WERI-Rb-1 (cell line): ENCODE measurements around the gene TMC8.
A peak's percentile ranks its signal among the peaks of the same experiment; 100 is the strongest.

Source experiments
- DNase-seq: peaks from one replicate; pipeline ENCODE4 v3.0.0-alpha.2; 2020
- H3K27ac ChIP-seq: fragments of 250-450 bp; sonication (Bioruptor Pico); 2 replicates; pipeline ENCODE4 v1.5.1; 2020; ENCODE audit warnings: mild to moderate bottlenecking, moderate library complexity
- H3K27me3 ChIP-seq: fragments of 250-450 bp; sonication (Bioruptor Pico); 2 replicates; pipeline ENCODE4 v1.5.1; 2021; ENCODE audit warnings: mild to moderate bottlenecking, low read depth, moderate library complexity; ENCODE audit not compliant: insufficient read depth, severe bottlenecking
- H3K36me3 ChIP-seq: fragments of 250-450 bp; sonication (Bioruptor Pico); 2 replicates; pipeline ENCODE4 v1.5.1; 2020; ENCODE audit warnings: mild to moderate bottlenecking, moderate library complexity
- H3K4me3 ChIP-seq: 2 replicates; pipeline ENCODE4 v1.5.1; 2011; ENCODE audit warnings: low read depth, mild to moderate bottlenecking, control low read depth, low read length
- H3K9me3 ChIP-seq: fragments of 250-450 bp; sonication (Bioruptor Pico); 2 replicates; pipeline ENCODE4 v1.5.1; 2021; ENCODE audit warnings: mild to moderate bottlenecking, moderate library complexity; ENCODE audit not compliant: severe bottlenecking
- TF ChIP-seq, protein P1 (sequence below): IDR thresholded peaks from 2 replicates; pipeline ENCODE4 v1.5.1; 2011; ENCODE audit warnings: low read depth, mild to moderate bottlenecking, control low read depth, inconsistent platforms, low read length

TMC8 gene

DNA sequence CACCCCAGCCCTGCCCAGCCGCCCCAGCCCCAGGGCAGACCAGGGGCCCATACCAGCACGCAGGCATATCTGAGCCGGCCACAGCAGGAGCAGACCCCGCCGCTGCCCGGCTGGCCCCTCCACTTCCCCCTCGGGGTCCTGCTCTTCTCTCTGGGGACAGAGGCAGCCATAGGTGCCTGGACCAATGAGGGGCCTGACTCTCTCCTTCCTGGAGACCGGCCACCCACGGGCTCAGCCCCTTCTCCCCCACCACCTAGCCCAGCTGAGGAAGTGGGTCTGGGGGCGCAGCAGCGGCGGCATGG is 5.8 kb upstream of the TMC8 start:
- Histone ChIP-seq H3K27me3 (peaks cover 2% of the 10 kb centered on the region), H3K36me3 (peaks cover 4% of the 10 kb centered on the region; the same call in 1 of the 2 replicates), H3K4me3 (no peak overlapping the region), H3K9me3 (no peaks in the 10 kb centered on the region), H3K27ac (no peak overlapping the region)
- DNase-seq = no peak
- TF ChIP-seq, protein P1, sequence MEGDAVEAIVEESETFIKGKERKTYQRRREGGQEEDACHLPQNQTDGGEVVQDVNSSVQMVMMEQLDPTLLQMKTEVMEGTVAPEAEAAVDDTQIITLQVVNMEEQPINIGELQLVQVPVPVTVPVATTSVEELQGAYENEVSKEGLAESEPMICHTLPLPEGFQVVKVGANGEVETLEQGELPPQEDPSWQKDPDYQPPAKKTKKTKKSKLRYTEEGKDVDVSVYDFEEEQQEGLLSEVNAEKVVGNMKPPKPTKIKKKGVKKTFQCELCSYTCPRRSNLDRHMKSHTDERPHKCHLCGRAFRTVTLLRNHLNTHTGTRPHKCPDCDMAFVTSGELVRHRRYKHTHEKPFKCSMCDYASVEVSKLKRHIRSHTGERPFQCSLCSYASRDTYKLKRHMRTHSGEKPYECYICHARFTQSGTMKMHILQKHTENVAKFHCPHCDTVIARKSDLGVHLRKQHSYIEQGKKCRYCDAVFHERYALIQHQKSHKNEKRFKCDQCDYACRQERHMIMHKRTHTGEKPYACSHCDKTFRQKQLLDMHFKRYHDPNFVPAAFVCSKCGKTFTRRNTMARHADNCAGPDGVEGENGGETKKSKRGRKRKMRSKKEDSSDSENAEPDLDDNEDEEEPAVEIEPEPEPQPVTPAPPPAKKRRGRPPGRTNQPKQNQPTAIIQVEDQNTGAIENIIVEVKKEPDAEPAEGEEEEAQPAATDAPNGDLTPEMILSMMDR = no peak

DNA sequence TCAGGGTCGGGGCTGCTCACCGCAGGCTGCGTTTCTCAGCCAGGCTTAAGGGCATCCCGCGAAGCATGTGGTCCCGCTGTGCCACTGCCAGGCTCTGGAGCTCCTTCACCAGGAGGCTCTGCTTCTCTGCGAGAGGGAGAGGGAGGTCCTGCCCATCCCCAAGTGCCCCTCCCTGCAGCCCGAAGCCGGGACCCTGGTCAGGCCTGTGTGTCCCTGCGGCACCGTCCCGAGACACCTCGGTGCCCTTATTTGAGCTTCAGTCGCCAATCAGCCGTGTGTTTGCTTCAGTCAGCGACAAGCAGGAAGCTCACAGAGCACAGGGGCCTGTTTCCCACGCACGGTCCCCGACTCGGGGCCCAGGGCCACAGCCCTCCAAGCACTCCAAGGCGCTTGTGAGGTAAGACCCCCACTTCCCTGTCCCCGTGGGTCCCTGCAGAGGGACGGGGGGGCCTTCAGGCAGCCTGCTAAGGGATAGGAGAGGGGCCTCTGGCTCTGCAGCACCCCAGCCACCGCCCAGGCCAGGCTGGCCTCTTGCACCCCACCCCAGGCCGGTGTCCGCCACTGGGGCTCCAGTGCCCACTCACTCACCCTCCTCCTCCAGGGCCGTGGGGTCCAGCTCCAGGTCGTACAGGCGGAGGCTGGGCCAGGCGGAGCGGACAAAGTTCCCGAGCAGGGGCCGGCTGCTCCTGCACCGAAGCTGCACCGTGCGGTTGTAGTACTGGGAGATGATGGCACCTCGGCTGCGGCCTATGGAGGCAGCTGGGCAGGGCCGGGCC is 5.2 kb upstream of the TMC8 start:
- DNase-seq = no peak
- H3K27ac ChIP-seq = no peak overlapping the region

DNA sequence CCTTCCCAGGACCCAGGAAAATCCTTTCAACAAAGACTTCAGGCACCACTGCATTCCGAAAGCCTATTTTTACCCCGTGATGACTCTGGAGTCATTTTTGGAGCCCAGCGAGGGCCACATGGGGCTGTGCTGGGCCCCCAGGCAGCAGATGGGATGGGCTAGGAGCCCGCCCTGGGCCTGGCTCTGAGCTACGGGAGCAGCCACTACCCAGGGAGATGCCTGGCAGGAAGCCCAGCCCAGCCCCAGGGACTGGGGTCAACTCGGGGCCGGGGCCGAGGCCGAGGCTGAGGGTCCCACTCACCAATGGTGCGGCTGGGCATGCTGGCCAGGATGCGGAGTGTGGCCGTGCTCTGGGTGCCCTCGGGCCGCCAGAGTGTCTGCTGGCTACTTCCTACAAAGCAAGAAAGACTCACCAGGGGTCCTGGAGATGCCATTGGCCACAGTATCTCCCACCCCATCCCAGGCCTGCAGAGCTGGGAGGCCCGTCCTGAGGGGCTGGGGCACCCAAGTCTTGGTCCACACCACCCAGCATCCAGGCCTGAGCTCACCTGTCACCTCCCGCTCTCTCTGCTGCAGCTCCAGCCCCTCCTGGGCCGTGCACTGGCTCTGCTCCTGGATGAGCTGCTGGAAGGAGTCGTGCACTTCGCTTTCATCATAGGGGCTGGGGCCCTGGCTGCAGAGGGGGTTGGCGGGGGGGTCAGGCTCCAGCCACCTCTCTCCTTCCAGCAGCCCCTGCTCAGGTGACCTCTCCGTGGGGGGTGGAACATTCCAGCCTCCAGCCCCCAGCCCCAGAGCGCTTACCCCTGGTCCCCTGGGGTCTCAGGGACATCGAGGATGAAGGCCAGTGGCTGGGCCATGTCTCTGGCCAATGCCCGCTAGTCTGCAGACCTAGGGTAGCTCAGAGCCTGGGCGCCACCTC is 4.3 kb upstream of the TMC8 start:
- Histone ChIP-seq H3K4me3 (no peak overlapping the region), H3K27ac (no peak overlapping the region), H3K9me3 (no peaks in the 10 kb centered on the region), H3K27me3 (peaks cover 2% of the 10 kb centered on the region), H3K36me3 (peaks cover 4% of the 10 kb centered on the region; the same call in 1 of the 2 replicates)
- DNase-seq = no peak
- TF ChIP-seq, protein P1 = no peak

More for the DNA sequence above, 5.2 kb upstream of the TMC8 start:
- Histone ChIP-seq H3K27me3 (peaks cover 2% of the 10 kb centered on the region), H3K4me3 (no peak overlapping the region), H3K36me3 (peaks cover 4% of the 10 kb centered on the region; the same call in 1 of the 2 replicates), H3K9me3 (no peaks in the 10 kb centered on the region)
- TF ChIP-seq, protein P1 = no peak

DNA sequence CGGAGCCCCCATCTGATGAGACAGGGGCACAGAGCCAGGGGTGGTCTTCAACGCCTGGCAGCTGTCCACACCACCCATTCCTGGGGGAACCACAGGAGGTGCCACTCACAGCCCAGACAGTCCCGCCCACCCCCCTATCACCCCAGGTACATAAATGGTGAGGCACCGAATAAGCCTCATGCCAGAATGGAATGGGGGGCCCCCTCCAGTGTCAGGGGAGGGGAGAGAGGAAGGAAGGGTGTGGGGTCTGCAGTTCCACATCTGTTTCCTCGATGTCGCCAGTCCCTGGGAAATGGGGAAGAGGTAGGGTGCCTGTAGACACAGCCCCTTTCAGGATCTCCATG is 3.7 kb upstream of the TMC8 start:
- Histone ChIP-seq H3K27me3 (peaks cover 2% of the 10 kb centered on the region), H3K9me3 (no peaks in the 10 kb centered on the region), H3K36me3 (peaks cover 4% of the 10 kb centered on the region; the same call in 1 of the 2 replicates), H3K27ac (no peak overlapping the region), H3K4me3 (no peak overlapping the region)
- DNase-seq = no peak
- TF ChIP-seq, protein P1 = no peak

DNA sequence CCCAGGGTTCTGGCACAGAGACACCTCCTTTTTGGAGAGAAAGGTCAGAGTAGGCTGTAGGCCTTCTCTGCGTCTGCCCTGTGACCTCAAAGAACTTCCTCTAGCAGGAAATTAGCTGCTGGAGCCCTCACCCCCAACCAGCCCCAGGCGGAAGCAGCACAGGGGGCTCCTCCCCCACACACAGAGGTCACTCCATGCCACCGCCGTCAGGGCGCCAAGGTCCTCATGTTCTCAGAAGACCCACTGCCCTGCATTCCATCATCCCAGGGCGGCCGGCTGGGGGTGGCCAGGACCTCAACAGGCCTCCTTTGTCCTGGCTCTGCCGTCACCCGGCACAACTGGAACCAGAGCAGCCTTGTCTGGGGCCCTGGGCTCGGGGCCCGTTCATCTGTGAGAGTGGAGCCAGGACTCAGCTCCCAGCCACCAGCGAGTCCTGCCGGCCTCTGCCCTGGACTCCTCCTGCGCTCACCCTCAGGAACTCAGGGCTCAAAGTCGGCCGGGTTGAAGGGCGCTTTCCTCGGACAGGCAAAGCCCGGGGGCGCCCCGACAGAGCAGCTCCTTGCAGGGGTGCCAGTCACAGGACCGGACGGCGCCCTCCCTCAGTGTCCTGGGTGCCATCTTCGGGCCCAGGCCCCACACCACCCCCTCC is 3.2 kb upstream of the TMC8 start:
- Histone ChIP-seq H3K9me3 (no peaks in the 10 kb centered on the region), H3K36me3 (peaks cover 4% of the 10 kb centered on the region; the same call in 1 of the 2 replicates), H3K27me3 (peaks cover 2% of the 10 kb centered on the region), H3K27ac (no peak overlapping the region), H3K4me3 (peak overlapping the region; percentile 94)
- TF ChIP-seq, protein P1 = no peak
- no peak for DNase-seq
